KMS-11 (cell line): ENCODE results near the gene BACH1.

Experiments
- H2AFZ ChIP-seq: fragments of 200-600 bp; sonication (generic); 2 replicates; pipeline ENCODE4 v1.6.1; 2016; ENCODE audit warnings: antibody characterized with exemption, mixed run types, low read depth
- H3K27ac ChIP-seq: fragments of 200-600 bp; sonication (generic); 2 replicates; pipeline ENCODE4 v1.6.1; 2016; ENCODE audit warnings: mild to moderate bottlenecking, mixed run types
- H3K27me3 ChIP-seq: fragments of 200-600 bp; sonication (generic); 2 replicates; pipeline ENCODE4 v1.6.1; 2017; ENCODE audit warnings: mild to moderate bottlenecking, low read depth, mixed run types, moderate library complexity; ENCODE audit not compliant: insufficient read depth
- H3K36me3 ChIP-seq: fragments of 200-600 bp; sonication (generic); 2 replicates; pipeline ENCODE4 v1.6.1; 2017; ENCODE audit warnings: mild to moderate bottlenecking, mixed run types; ENCODE audit not compliant: insufficient read depth
- H3K4me1 ChIP-seq: fragments of 200-600 bp; sonication (generic); 2 replicates; pipeline ENCODE4 v1.6.1; 2016; ENCODE audit warnings: mild to moderate bottlenecking, low read depth, mixed run types; ENCODE audit not compliant: poor library complexity, severe bottlenecking
- H3K4me2 ChIP-seq: fragments of 200-600 bp; sonication (generic); 2 replicates; pipeline ENCODE4 v1.7.0; 2016; ENCODE audit warnings: mild to moderate bottlenecking, mixed run types
- H3K4me3 ChIP-seq: fragments of 200-600 bp; sonication (generic); IDR thresholded peaks from 2 replicates; pipeline ENCODE4 v1.6.1; 2017; ENCODE audit warnings: low read depth, low read length, mixed read lengths; ENCODE audit not compliant: insufficient read depth
- H3K79me2 ChIP-seq: fragments of 200-600 bp; sonication (generic); 2 replicates; pipeline ENCODE4 v1.6.1; 2016; ENCODE audit warnings: low read depth, mixed run types; ENCODE audit not compliant: insufficient read depth
- H3K9ac ChIP-seq: fragments of 200-600 bp; sonication (generic); 2 replicates; pipeline ENCODE4 v1.6.1; 2016; ENCODE audit warnings: mild to moderate bottlenecking, mixed run types
- H4K20me1 ChIP-seq: fragments of 200-600 bp; sonication (generic); 2 replicates; pipeline ENCODE4 v1.6.1; 2016; ENCODE audit warnings: mild to moderate bottlenecking, mixed run types; ENCODE audit not compliant: insufficient read depth
- TF ChIP-seq, protein P1 (sequence below): fragments of 200-600 bp; sonication (generic); conservative IDR thresholded peaks from 2 replicates; pipeline ENCODE4 v1.6.1; 2017; ENCODE audit warnings: low read depth, mild to moderate bottlenecking, antibody characterized with exemption, low read length, moderate library complexity, mixed read lengths

Gene BACH1

DNA sequence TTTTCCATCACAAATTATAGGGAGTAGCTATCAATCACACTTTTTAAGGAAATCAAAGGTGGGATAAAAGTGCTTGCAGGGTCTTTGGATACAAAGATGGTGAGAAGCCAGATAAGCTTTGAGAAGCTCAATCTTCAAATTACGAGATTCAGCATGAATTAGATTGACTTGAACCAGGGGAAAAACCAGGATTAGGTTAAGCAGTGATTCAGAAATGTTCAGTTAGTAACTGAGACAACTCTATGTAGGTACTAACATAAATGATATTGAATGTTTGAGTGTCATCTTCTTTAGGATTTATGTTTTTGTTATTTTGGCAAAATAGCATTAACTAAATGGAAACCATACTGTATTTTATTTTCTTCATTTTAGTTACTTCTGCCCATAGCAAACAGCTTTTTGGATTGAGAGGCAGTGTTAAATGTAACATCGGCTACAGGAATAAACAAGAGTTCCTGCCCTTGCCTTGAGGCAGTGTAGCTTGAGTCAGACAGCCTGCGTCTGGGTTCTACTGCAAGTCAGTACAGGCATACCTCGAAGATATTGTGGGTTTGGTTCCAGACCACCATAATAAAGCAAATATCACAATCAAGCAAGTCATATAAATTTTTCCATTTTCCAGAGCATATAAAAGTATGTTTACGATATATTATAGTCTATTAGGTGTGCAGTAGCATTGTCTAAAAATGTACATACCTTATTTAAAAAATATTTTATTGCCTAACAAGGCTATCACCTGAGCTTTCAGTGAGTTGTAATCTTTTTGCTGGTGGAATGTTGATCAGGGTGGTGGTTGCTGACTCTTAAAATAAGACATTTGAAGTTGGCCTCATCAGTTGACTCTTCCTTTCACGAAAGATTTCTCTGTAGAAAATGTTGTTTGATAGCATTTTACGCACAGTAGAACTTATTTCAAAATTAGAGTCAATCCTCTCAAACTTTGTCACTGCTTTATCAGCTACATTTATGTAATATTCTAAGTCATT is 36.9 kb upstream of the BACH1 start:
- H3K79me2 ChIP-seq: no peaks in the 10 kb centered on the region
- peaks cover 7% of the 10 kb centered on the region for H3K4me1 ChIP-seq
- no peak overlapping the region for H2AFZ ChIP-seq
- H3K4me3 ChIP-seq: no peak overlapping the region
- H3K9ac ChIP-seq: no peak overlapping the region
- H3K27ac ChIP-seq: no peak overlapping the region
- H4K20me1 ChIP-seq: no peaks in the 10 kb centered on the region
- no peaks in the 10 kb centered on the region for H3K36me3 ChIP-seq
- no peak overlapping the region for H3K4me2 ChIP-seq
- TF ChIP-seq, protein P1, sequence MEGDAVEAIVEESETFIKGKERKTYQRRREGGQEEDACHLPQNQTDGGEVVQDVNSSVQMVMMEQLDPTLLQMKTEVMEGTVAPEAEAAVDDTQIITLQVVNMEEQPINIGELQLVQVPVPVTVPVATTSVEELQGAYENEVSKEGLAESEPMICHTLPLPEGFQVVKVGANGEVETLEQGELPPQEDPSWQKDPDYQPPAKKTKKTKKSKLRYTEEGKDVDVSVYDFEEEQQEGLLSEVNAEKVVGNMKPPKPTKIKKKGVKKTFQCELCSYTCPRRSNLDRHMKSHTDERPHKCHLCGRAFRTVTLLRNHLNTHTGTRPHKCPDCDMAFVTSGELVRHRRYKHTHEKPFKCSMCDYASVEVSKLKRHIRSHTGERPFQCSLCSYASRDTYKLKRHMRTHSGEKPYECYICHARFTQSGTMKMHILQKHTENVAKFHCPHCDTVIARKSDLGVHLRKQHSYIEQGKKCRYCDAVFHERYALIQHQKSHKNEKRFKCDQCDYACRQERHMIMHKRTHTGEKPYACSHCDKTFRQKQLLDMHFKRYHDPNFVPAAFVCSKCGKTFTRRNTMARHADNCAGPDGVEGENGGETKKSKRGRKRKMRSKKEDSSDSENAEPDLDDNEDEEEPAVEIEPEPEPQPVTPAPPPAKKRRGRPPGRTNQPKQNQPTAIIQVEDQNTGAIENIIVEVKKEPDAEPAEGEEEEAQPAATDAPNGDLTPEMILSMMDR: no peak
- no peaks in the 10 kb centered on the region for H3K27me3 ChIP-seq

DNA sequence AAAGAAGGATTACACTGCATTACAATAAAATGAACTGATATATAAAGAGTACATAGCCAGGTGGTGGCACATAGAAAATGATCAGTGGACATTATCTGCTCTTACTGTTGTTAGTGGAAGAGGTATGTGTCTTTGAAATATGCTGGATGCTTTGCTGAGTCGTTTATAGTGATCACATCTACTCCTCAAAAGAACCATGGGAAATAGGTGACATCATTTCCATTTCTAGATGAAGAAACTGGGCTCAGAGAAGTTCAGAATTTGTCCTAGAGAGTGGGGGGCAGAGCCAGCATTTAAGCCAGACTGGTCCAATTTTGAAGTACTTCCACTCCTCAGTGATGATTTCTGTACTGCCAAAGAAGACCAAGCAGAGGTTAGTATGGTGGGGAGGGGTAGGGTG is 34.0 kb upstream of the BACH1 start:
- Histone ChIP-seq H4K20me1 (no peaks in the 10 kb centered on the region), H3K4me2 (no peak overlapping the region), H3K27me3 (no peaks in the 10 kb centered on the region), H3K4me3 (no peak overlapping the region), H3K27ac (no peak overlapping the region), H2AFZ (no peak overlapping the region), H3K36me3 (no peaks in the 10 kb centered on the region), H3K9ac (no peak overlapping the region), H3K79me2 (no peaks in the 10 kb centered on the region), H3K4me1 (no peaks in the 10 kb centered on the region)
- TF ChIP-seq, protein P1: no peak

DNA sequence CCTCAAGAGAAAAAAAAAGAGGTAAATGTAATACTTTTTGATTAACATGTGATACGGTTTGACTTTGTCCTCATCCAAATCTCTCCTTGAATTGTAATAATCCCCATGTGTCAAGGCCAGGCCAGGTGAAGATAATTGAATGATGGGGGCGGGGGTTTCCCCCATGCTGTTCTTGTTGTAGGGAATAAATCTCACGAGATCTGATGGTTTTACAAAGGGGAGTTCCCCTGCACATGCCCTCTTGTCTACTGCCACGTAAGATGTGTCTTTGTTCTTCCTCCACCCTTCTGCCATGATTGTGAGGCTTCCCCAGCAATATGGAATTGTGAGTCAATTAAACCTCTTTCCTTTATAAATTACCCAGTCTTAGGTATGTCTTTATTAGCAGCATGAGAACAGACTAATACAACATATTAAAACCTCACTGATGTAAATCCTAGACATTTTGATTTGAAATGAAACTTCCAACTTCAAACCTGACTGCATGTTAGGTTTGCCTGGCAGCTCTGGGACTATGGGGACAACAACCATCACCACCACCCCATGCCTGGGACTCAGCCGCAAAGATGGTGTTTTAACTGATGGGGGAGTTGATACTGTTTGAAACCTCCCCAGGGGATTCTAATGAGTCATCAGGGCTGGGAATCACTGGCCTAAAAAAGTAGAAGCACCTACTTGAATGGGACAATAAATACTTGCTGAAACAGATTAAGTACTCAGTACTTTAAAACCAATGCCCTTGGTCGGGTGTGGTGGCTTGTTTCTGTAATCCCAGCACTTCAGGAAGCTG is 32.8 kb upstream of the BACH1 start:
- no peaks in the 10 kb centered on the region for H3K27me3 ChIP-seq
- no peak overlapping the region for H2AFZ ChIP-seq

DNA sequence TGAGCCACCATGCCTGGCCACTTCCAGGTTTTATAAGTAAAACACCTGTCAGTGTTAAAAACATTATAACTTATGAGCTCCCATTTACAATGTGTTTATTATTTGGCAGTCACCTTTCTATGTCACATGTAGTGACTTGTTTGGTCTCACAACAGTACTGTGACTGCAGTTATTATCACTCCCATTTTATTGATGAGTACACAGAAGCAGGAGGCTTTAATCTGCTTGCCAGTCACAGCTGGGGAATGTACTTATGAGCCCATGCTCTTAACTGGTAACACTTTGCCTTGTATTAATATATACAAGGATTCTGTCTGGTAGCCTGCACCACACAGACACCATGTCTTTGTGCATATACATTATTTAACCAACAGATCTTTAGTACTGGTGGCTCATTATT is 31.1 kb upstream of the BACH1 start:
- Histone ChIP-seq H3K27me3 (no peaks in the 10 kb centered on the region), H3K4me3 (no peak overlapping the region), H3K36me3 (no peaks in the 10 kb centered on the region), H3K4me1 (no peaks in the 10 kb centered on the region), H3K4me2 (no peak overlapping the region), H4K20me1 (no peaks in the 10 kb centered on the region), H3K79me2 (no peaks in the 10 kb centered on the region), H2AFZ (no peak overlapping the region), H3K9ac (no peak overlapping the region), H3K27ac (no peak overlapping the region)
- TF ChIP-seq, protein P1: no peak

More for the DNA sequence above, 32.8 kb upstream of the BACH1 start:
- no peaks in the 10 kb centered on the region for H4K20me1 ChIP-seq
- no peaks in the 10 kb centered on the region for H3K79me2 ChIP-seq
- H3K4me3 ChIP-seq: no peak overlapping the region
- no peak overlapping the region for H3K9ac ChIP-seq
- no peaks in the 10 kb centered on the region for H3K4me1 ChIP-seq
- TF ChIP-seq, protein P1: no peak
- H3K27ac ChIP-seq: no peak overlapping the region
- no peaks in the 10 kb centered on the region for H3K36me3 ChIP-seq
- no peak overlapping the region for H3K4me2 ChIP-seq
